H1 (cell line): ENCODE data around the gene ARHGEF10L. TPM values are rescaled to one million over a fixed set of nuclear protein-coding genes. Genes with fewer than 3 reads are reported as not detected.

Experiments used
- CTCF ChIA-PET: fragments of 300-600 bp; sonication (Branson Sonifier 250); formaldehyde crosslinking; loops from one replicate; lab custom pipeline; 2021; ENCODE audit not compliant: partially characterized antibody; lab: Charles Lee
- POLR2A ChIA-PET: fragments of 300-600 bp; sonication (Branson Sonifier 250); formaldehyde crosslinking; loops from one replicate; lab custom pipeline; 2021; ENCODE audit warnings: inconsistent platforms; ENCODE audit not compliant: partially characterized antibody; lab: Charles Lee
- DNase-seq, 2 experiments: peaks; one replicate each; pipeline versions ENCODE4 v3.0.0 to v3.0.0-alpha.2; 2010 to 2022; ENCODE audit warnings: low spot score in 2 of 2, low read depth in 1 of 2, mixed read lengths in 1 of 2
- FAIRE-seq: peaks from 2 replicates; lab custom pipeline; 2011; peaks lifted over from hg19 to GRCh38; lab: Jason Lieb, UNC
- H2AFZ ChIP-seq: 2 replicates; pipeline ENCODE4 v1.8.1; 2012; ENCODE audit warnings: low read length, inconsistent platforms
- H2AK5ac ChIP-seq: 2 replicates; pipeline ENCODE4 v1.6.1; 2013; ENCODE audit warnings: low read depth, low read length
- H2BK120ac ChIP-seq: replicated peaks from 2 replicates; pipeline ENCODE3; 2013; ENCODE audit warnings: low read depth, low read length, inconsistent platforms
- H2BK12ac ChIP-seq: 2 replicates; pipeline ENCODE4 v1.6.1; 2013; ENCODE audit warnings: low read depth, low read length
- H2BK15ac ChIP-seq: 2 replicates; pipeline ENCODE4 v1.6.1; 2013; ENCODE audit warnings: low read length
- H2BK20ac ChIP-seq: 2 replicates; pipeline ENCODE4 v1.6.1; 2013; ENCODE audit warnings: low read length
- H2BK5ac ChIP-seq: 2 replicates; pipeline ENCODE4 v1.6.1; 2013; ENCODE audit warnings: low read depth, low read length
- H3K14ac ChIP-seq: 2 replicates; pipeline ENCODE4 v1.6.1; 2013; ENCODE audit warnings: inconsistent platforms; ENCODE audit not compliant: insufficient read length
- H3K18ac ChIP-seq: 2 replicates; pipeline ENCODE4 v1.6.1; 2013; ENCODE audit warnings: low read length; ENCODE audit errors: extremely low read depth
- H3K23ac ChIP-seq: 2 replicates; pipeline ENCODE4 v1.6.1; 2013; ENCODE audit warnings: inconsistent platforms; ENCODE audit not compliant: insufficient read length
- H3K23me2 ChIP-seq: 2 replicates; pipeline ENCODE4 v1.6.1; 2013; ENCODE audit warnings: low read depth, low read length
- H3K27ac ChIP-seq: 2 replicates; pipeline ENCODE4 v1.6.1; 2011; ENCODE audit warnings: low read depth, low read length, inconsistent platforms
- H3K27me3 ChIP-seq, 4 experiments: replicated peaks in 1 of 4; 1 replicate in 1 of 4; 2 replicates in 3 of 4; pipeline versions ENCODE4 v1.6.1 to v1.8.1; 2011 to 2013; ENCODE audit warnings: low read length in 3 of 4, mild to moderate bottlenecking in 3 of 4, inconsistent platforms in 2 of 4, mixed read lengths in 2 of 4, moderate library complexity in 1 of 4; ENCODE audit not compliant: control insufficient read depth in 3 of 4, insufficient read depth in 3 of 4; ENCODE audit errors: extremely low read depth in 1 of 4
- H3K36me3 ChIP-seq, 4 experiments: 2 replicates each; pipeline versions ENCODE4 v1.6.1 to v1.8.1; 2011 to 2013; ENCODE audit warnings: mild to moderate bottlenecking in 4 of 4, low read length in 3 of 4, moderate library complexity in 2 of 4, control low read depth in 1 of 4, inconsistent platforms in 1 of 4; ENCODE audit not compliant: insufficient read depth in 4 of 4, control insufficient read depth in 2 of 4
- H3K4ac ChIP-seq: replicated peaks from 2 replicates; pipeline ENCODE3; 2013; ENCODE audit warnings: low read length, low read depth, mixed read lengths, inconsistent platforms; ENCODE audit not compliant: insufficient read length
- H3K4me1 ChIP-seq, 4 experiments: replicated peaks in 1 of 4; 1 replicate in 1 of 4; 2 replicates in 3 of 4; pipeline versions ENCODE4 v1.6.1 to v1.8.1; 2011 to 2013; ENCODE audit warnings: low read length in 3 of 4, inconsistent platforms in 2 of 4, mixed read lengths in 1 of 4; ENCODE audit not compliant: insufficient read depth in 4 of 4, control insufficient read depth in 3 of 4
- H3K4me2 ChIP-seq, 2 experiments: 2 replicates each; pipeline versions ENCODE4 v1.6.1 to v1.8.1; 2011 to 2013; ENCODE audit warnings: low read depth in 2 of 2, low read length in 2 of 2, control low read depth in 1 of 2, inconsistent platforms in 1 of 2, mild to moderate bottlenecking in 1 of 2; ENCODE audit not compliant: insufficient read depth in 1 of 2
- H3K4me3 ChIP-seq, 4 experiments: fragments of 200-600, 300-600 bp in 1 of 4; sonication (generic), shearing (Covaris generic), sonication (Bioruptor Twin) in 1 of 4; 2 replicates each; pipeline versions ENCODE4 v1.5.1 to v1.8.1; 2011 to 2016; ENCODE audit warnings: low read length in 4 of 4, low read depth in 3 of 4, control low read depth in 2 of 4, inconsistent platforms in 2 of 4, mild to moderate bottlenecking in 2 of 4, mixed read lengths in 1 of 4, moderate library complexity in 1 of 4; ENCODE audit not compliant: insufficient read depth in 2 of 4; ENCODE audit errors: extremely low read depth in 1 of 4
- H3K56ac ChIP-seq: replicated peaks from 2 replicates; pipeline ENCODE3; 2013; ENCODE audit warnings: low read depth, mild to moderate bottlenecking, mixed read lengths, low read length, inconsistent platforms; ENCODE audit not compliant: insufficient read length
- H3K79me1 ChIP-seq: 2 replicates; pipeline ENCODE4 v1.6.1; 2013; ENCODE audit warnings: low read depth, low read length, control low read depth
- H3K79me2 ChIP-seq, 2 experiments: 2 replicates each; pipeline versions ENCODE4 v1.6.1 to v1.8.1; 2012 to 2013; ENCODE audit warnings: low read length in 2 of 2, mild to moderate bottlenecking in 2 of 2, inconsistent platforms in 1 of 2; ENCODE audit not compliant: insufficient read depth in 2 of 2, control insufficient read depth in 1 of 2
- H3K9ac ChIP-seq, 4 experiments: replicated peaks in 1 of 4; 1 replicate in 1 of 4; 2 replicates in 3 of 4; pipeline versions ENCODE4 v1.6.1 to v1.8.1; 2011 to 2013; ENCODE audit warnings: low read depth in 3 of 4, low read length in 3 of 4, control low read depth in 2 of 4, mild to moderate bottlenecking in 2 of 4, moderate library complexity in 2 of 4, inconsistent platforms in 1 of 4; ENCODE audit errors: extremely low read depth in 1 of 4
- H3K9me3 ChIP-seq, 2 experiments: 2 replicates each; pipeline versions ENCODE4 v1.6.1 to v1.8.1; 2012 to 2013; ENCODE audit warnings: mild to moderate bottlenecking in 2 of 2, moderate library complexity in 2 of 2, control low read depth in 1 of 2, inconsistent platforms in 1 of 2, low read depth in 1 of 2, low read length in 1 of 2, mixed read lengths in 1 of 2; ENCODE audit not compliant: insufficient read depth in 2 of 2
- H4K20me1 ChIP-seq, 2 experiments: replicated peaks in 1 of 2; 2 replicates each; pipeline versions ENCODE3 to v1.8.1; 2011 to 2013; ENCODE audit warnings: inconsistent platforms in 2 of 2, low read length in 2 of 2, mild to moderate bottlenecking in 1 of 2; ENCODE audit not compliant: insufficient read depth in 2 of 2, control insufficient read depth in 1 of 2
- H4K5ac ChIP-seq: 2 replicates; pipeline ENCODE4 v1.6.1; 2013; ENCODE audit warnings: low read length, low read depth, mixed read lengths, inconsistent platforms; ENCODE audit not compliant: insufficient read length
- H4K8ac ChIP-seq: 2 replicates; pipeline ENCODE4 v1.8.0; 2013; ENCODE audit warnings: mild to moderate bottlenecking, moderate library complexity, low read length, inconsistent platforms; ENCODE audit not compliant: insufficient read depth; ENCODE audit errors: extremely low read depth
- H4K91ac ChIP-seq: replicated peaks from 2 replicates; pipeline ENCODE3; 2013; ENCODE audit warnings: low read length, mixed read lengths, inconsistent platforms; ENCODE audit not compliant: insufficient read length
- HDAC2 ChIP-seq, 2 experiments: fragments of 300-600 bp in 1 of 2; sonication (generic) in 1 of 2; IDR thresholded peaks; 2 replicates each; pipeline ENCODE4 v1.6.1; 2011 to 2012; ENCODE audit warnings: low read depth in 2 of 2, low read length in 2 of 2, mild to moderate bottlenecking in 2 of 2, moderate library complexity in 2 of 2, borderline replicate concordance in 1 of 2, inconsistent platforms in 1 of 2
- KDM1A ChIP-seq: fragments of 200-600, 300-600 bp; sonication (generic); IDR thresholded peaks from 2 replicates; pipeline ENCODE4 v1.7.1; 2016; ENCODE audit warnings: mild to moderate bottlenecking, low read length, borderline replicate concordance
- MAX ChIP-seq: IDR thresholded peaks from 2 replicates; pipeline ENCODE4 v1.6.1; 2012; ENCODE audit warnings: inconsistent platforms
- WGBS, 2 experiments: shearing (Covaris generic) in 1 of 2; methylation state at CpG; one replicate each; pipeline versions ENCODE4 v1.1.6 to v1.1.7; 2013 to 2015; ENCODE audit warnings: low lambda C conversion rate in 2 of 2, mixed read lengths in 2 of 2, inconsistent platforms in 1 of 2, low coverage in 1 of 2, missing lambda C conversion rate in 1 of 2; ENCODE audit not compliant: insufficient replicate concordance in 2 of 2, insufficient coverage in 1 of 2, insufficient read length in 1 of 2; ENCODE audit errors: extremely low coverage in 1 of 2, missing lambda C conversion rate in 1 of 2; 5-methylcytosine and 5-hydroxymethylcytosine counted together
- polyA plus RNA-seq, 7 experiments: library from polyadenylated mRNA; depleted of rRNA in 3 of 7; stranded (reverse) in 5 of 7; unstranded in 2 of 7; fragments of >200 nt in 5 of 7; fragments of 200-250 nt in 2 of 7; gene quantifications; 1 replicate in 5 of 7; 2 replicates in 1 of 7; 4 replicates in 1 of 7; pipeline versions ENCODE4 v1.2.1 to v1.2.3, GENCODE V29; 2011 to 2013; ENCODE audit warnings: missing spikeins in 2 of 7, mixed read lengths in 2 of 7
- total RNA-seq: library from RNA; stranded (reverse); fragmentation: NEBNext Ultra II Directional; extraction: Animal tissue kit (Norgen Biotek cat#: 25700); gene quantifications from 2 replicates; pipeline ENCODE4 v1.2.1, GENCODE V29; 2021

ARHGEF10L gene
- total and polyA plus RNA-seq, 2 of the 8 experiments (the other 6 are each of a cell fraction or from before 2014, with no cell fraction given), result 33.6 to 39.6 TPM

GRCh38 chr1:17549384-17549783 is 9.9 kb downstream of the ARHGEF10L start:
- Histone ChIP-seq H4K91ac (no peak overlapping the region), H3K4me3 (no peak overlapping the region)

More at GRCh38 chr1:17549384-17549783, 9.9 kb downstream of the ARHGEF10L start:
- Histone ChIP-seq H4K8ac (no peak overlapping the region), H2AFZ (no peak overlapping the region), H2BK20ac (0 out of 2 replicates have a peak overlapping the region, but pooled peaks have one; percentile 13), H2BK12ac (peak overlapping the region; percentile 39; the same call in 1 of the 2 replicates), H3K4me2 (peak overlapping the region; percentile 31 to 81), H3K4ac (peak overlapping the region; percentile 32), H3K9me3 (no peaks in the 10 kb centered on the region), H3K79me1 (peaks cover 18% of the 10 kb centered on the region), H3K9ac (no peak overlapping the region; a peak in 1 of 7 replicates), H3K36me3 (no peaks in the 10 kb centered on the region), H4K5ac (no peak overlapping the region), H3K56ac (no peak overlapping the region), H2BK15ac (no peak overlapping the region), H2BK120ac (no peak overlapping the region), H3K23ac (no peak overlapping the region), H4K20me1 (no peaks in the 10 kb centered on the region), H3K18ac (no peak overlapping the region), H3K27me3 (no peaks in the 10 kb centered on the region), H3K4me1 (peaks cover 33 to 56% (median 42%) of the 10 kb centered on the region in 4 experiments), H2BK5ac (peak overlapping the region; percentile 86; the same call in 1 of the 2 replicates), H3K79me2 (peaks cover 12 to 75% of the 10 kb centered on the region in 2 experiments), H2AK5ac (peak overlapping the region; percentile 97; the same call in 1 of the 2 replicates), H3K23me2 (no peaks in the 10 kb centered on the region; the same call in none of the 2 replicates), H3K14ac (no peak overlapping the region), H3K27ac (no peak overlapping the region)
- ChIA-PET CTCF (interaction anchor here (0.7 to 86.2 kb wide), 8 partner anchors 8 to 58 kb away, joined by 3 to 1640 read pairs (median 7); no protein-coding TSS in a partner anchor), POLR2A (interaction anchor here (1.3 to 8.5 kb wide), 10 partner anchors 10 to 72 kb away, joined by 3 to 123 read pairs (median 11); partner anchors contain the start of gene ARHGEF10L)
- FAIRE-seq, result peak; percentile 45
- 35% methylated on average over 3 of the region's 3 CpGs; no CpG with 5 or more reads in 1 of the 2 experiments for WGBS, 2 experiments
- TF ChIP-seq KDM1A (peak; percentile 47; the same call in 1 of the 2 replicates), HDAC2 (IDR thresholded peaks at IDR 0.05; ENCODE audit: borderline replicate concordance in 1 of 2, low read depth in 2 of 2, low read length in 2 of 2) (0 out of 4 replicates have a peak, but pooled peaks of 1 of the 2 experiments have one; percentile 15), MAX (no peak)
- no peak for DNase-seq
